NOMO-1 treated with DMSO at 0.1 percent for 48 hours (cell line): Measurements from ENCODE around the gene IP6K2.
A peak's percentile ranks its signal among the peaks of the same experiment; 100 is the strongest.
"Not testable (repeated sequence)": the region's sequence is repeated elsewhere in the genome, so short reads cannot be mapped to it uniquely, and the experiment has no call there.

Experiments
- DNase-seq: peaks from one replicate; lab custom pipeline; 2025; ENCODE audit not compliant: unreplicated experiment; lab: John Stamatoyannopoulos, UW

The IP6K2 gene, protein sequence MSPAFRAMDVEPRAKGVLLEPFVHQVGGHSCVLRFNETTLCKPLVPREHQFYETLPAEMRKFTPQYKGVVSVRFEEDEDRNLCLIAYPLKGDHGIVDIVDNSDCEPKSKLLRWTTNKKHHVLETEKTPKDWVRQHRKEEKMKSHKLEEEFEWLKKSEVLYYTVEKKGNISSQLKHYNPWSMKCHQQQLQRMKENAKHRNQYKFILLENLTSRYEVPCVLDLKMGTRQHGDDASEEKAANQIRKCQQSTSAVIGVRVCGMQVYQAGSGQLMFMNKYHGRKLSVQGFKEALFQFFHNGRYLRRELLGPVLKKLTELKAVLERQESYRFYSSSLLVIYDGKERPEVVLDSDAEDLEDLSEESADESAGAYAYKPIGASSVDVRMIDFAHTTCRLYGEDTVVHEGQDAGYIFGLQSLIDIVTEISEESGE

GRCh38 chr3:48716982-48717746 lies at the start of gene IP6K2:
TSS of gene IP6K2 (minus strand) at chr3:48717221. CDS start at chr3:48695291, 21,930 bp downstream.
- DNase-seq: peak; percentile 98

- DNase-seq: peak; percentile 2
These were observed 48.4 kb upstream of the IP6K2 start for GRCh38 chr3:48765376-48765775.

GRCh38 chr3:48762816-48763215 lies 45.8 kb upstream of the IP6K2 start:
- DNase-seq: no peak

DNA sequence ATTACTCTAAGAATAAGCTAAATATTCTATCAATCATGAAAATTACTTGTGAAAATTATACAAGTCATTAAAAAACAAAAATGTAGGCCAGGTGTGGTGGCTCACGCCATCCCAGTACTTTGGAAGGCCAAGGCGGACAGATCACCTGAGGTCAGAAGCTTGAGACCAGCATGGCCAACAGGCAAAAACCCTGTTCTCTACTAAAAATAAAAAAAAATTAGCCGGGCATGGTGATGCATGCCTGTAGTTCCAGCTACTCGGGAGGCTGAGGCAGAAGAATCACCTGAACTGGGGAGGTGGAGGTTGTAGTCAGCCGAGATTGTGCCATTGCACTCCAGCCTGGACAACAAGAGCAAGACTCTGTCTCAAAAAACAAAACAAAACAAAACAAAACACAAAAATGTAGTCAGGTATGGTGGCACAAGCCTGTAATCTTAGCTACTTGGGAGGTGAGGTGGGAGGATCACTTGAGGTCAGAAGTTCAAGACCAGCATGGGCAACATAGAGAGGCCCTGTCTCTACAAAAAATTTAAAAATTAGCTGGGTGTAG lies 43.0 kb upstream of the IP6K2 start:
- not testable (repeated sequence) for DNase-seq

- DNase-seq: not testable (repeated sequence)
These were observed 42.5 kb upstream of the IP6K2 start for GRCh38 chr3:48759531-48759930.

GRCh38 chr3:48759071-48759470 lies 42.0 kb upstream of the IP6K2 start:
- DNase-seq: no peak

DNA sequence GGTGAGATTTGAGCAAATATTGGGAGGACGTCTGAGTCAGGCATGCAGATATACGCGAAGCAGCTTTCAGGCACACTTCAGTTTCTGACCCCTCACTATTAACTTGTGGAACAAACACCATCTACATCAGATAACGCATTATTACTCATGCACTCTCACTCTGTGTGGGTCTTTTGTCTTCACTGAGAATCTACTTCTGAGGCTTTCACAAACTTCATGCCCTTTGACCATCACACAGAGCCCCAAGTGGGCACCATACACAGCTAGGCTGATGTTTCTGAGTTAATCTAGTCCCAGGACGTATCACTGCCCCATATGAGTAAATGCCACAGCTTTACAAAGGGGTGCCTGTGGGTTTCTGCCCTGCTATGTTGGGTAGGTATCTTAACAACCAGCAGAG lies 39.6 kb upstream of the IP6K2 start:
- no peak for DNase-seq

GRCh38 chr3:48750856-48751255 lies 33.8 kb upstream of the IP6K2 start:
- DNase-seq: peak; percentile 63

- peak; percentile 86 for DNase-seq
These were observed 31.7 kb upstream of the IP6K2 start for GRCh38 chr3:48748754-48749153.

GRCh38 chr3:48747706-48748105 lies 30.7 kb upstream of the IP6K2 start:
- no peak for DNase-seq

- DNase-seq: no peak
These were observed 30.1 kb upstream of the IP6K2 start for GRCh38 chr3:48747015-48747615.

DNA sequence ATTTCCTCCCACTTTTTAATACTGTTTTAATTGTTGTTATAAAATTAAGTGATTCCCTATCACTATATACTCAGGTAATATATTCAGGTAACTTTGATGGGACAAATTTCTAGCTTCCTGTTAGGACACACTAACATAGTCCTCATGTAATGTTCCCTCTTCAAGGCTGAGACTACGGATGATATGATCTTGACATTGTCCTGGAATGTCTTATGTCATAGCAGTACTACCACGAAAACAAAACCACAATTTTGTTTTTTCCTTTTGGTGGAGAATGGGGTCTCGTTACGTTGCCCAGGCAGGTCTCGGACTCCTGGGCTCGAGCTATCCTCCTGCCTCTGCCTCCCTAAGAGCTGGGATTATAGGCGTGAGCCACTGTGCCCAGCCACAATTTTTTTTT lies 26.8 kb upstream of the IP6K2 start:
- DNase-seq: no peak

DNA sequence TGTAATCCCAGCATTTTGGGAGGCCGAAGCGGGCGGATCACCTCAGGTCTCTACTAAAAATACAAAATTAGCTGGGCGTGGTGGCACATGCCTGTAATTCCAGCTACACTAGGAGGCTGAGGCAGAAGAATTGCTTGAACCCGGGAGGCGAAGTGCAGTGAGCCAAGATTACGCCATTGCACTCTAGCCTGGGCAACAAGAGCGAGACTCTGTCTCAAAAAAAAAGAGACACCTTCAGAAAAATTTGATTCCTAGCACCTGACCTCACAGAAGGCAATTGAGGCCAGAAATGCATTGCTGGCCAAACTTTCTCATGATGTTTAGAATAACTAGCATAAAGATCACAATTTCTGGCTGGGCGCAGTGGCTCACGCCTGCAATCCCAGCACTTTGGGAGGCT lies 24.2 kb upstream of the IP6K2 start:
- DNase-seq: not testable (repeated sequence)

DNA sequence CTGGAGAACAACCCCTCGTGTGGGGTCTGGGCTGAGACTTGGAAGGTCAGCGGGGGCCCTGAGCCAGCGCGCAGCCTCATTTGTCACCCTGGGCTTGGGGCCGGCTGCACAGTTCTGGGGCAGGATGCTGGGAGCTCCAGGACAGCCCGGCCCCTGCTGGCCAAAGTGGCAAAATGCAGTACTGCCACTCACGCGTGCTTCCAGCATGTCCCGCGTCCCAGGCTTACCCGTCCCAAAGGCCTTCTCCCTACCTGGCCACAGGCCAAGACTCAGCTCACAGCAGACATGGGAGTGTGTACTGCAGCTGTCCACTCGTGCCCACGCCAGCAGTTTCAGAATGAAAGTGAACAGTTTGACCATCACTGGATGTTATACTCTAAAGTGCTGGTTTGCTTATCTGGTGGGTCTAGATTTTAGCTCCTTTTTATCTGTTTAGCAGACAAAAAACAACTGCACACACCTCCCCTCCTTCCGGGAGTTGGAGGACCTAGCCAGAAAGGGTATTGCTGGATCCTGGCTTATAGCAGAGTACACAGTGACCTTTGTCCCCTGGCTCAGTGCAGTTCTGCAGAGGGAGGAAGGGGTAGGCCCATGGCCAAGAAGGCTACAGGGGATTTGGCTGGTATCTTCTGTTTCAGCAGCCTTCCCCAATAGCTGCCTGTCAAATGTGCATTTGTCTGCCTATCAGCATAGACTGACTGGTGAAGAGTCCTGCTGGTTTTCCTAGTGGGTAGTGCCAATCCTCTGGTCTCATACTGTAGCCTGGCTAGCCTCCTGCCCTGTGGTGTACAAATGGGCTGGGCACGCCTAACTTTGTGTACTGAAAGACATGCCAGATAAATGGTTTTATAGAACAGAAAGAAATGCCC lies 23.2 kb upstream of the IP6K2 start:
- no peak for DNase-seq

DNA sequence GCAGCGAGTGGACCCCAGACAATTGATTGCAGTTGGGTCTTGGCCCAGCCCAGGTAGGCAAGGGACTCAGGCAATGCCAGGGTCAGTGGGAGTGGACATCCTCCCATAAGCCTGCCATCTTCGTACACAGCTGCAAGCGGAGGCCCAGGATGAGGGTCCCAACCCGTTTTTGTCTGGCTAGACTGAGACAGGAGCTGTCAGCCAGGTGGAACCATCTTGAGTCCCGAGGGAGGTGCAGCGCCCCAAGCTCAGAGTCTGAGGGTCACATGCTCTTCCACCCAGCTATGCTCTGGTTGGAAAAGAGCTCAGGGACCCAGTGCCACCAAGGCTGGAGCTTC lies 22.6 kb upstream of the IP6K2 start:
- no peak for DNase-seq

- DNase-seq: no peak
These were observed 22.1 kb upstream of the IP6K2 start for GRCh38 chr3:48738926-48739616.

GRCh38 chr3:48738144-48738536 lies 21.1 kb upstream of the IP6K2 start:
- no peak for DNase-seq

- DNase-seq: peak; percentile 6
These were observed 18.2 kb upstream of the IP6K2 start for GRCh38 chr3:48735075-48735767.

GRCh38 chr3:48734541-48734940 lies 17.5 kb upstream of the IP6K2 start:
- not testable (repeated sequence) for DNase-seq
